A673 (cell line): Measurements from ENCODE around the gene TOP3B. TPM values are rescaled to one million over a fixed set of nuclear protein-coding genes. Genes with fewer than 3 reads are reported as not detected.

Source experiments
- BruUV-seq: library from RNA; stranded (reverse); fragments of 400-500 nt; replicated peaks from 2 replicates; lab custom pipeline; 2021; lab: Mats Ljungman, UMichigan
- CTCF ChIA-PET: fragments of 300-600 bp; sonication (Branson Sonifier 250); formaldehyde crosslinking; loops from one replicate; lab custom pipeline; 2022; ENCODE audit warnings: antibody characterized with exemption; lab: Charles Lee
- POLR2A ChIA-PET: fragments of 300-600 bp; sonication (Branson Sonifier 250); formaldehyde crosslinking; loops from one replicate; lab custom pipeline; 2022; ENCODE audit warnings: antibody characterized with exemption; ENCODE audit not compliant: low non-redundant PET; lab: Charles Lee
- DNase-seq: peaks from one replicate; pipeline ENCODE4 v3.0.0-alpha.2; 2015; ENCODE audit warnings: low spot score
- H3K27ac ChIP-seq: fragments of 200-600 bp; sonication (generic); 2 replicates; pipeline ENCODE4 v1.5.1; 2016; ENCODE audit warnings: mixed run types, low read depth, mild to moderate bottlenecking, mixed read lengths, antibody characterized with exemption, low read length; ENCODE audit not compliant: poor library complexity, severe bottlenecking
- H3K27me3 ChIP-seq: fragments of 200-600 bp; sonication (generic); replicated peaks from 2 replicates; pipeline ENCODE4 v1.6.1; 2017; ENCODE audit warnings: mixed run types, low read depth, mild to moderate bottlenecking, mixed read lengths, antibody characterized with exemption, low read length; ENCODE audit not compliant: insufficient read depth, poor library complexity
- H3K36me3 ChIP-seq: fragments of 200-600 bp; sonication (generic); 2 replicates; pipeline ENCODE4 v1.6.1; 2016; ENCODE audit warnings: mixed run types, mild to moderate bottlenecking, mixed read lengths, antibody characterized with exemption, low read length; ENCODE audit not compliant: insufficient read depth, poor library complexity, severe bottlenecking
- H3K4me1 ChIP-seq: fragments of 200-600 bp; sonication (generic); 2 replicates; pipeline ENCODE4 v1.6.1; 2017; ENCODE audit warnings: mixed run types, mild to moderate bottlenecking, mixed read lengths, antibody characterized with exemption, low read length; ENCODE audit not compliant: insufficient read depth, poor library complexity, severe bottlenecking
- H3K4me3 ChIP-seq: fragments of 200-600 bp; sonication (generic); 2 replicates; pipeline ENCODE4 v1.5.1; 2016; ENCODE audit warnings: low read depth, mixed run types, mild to moderate bottlenecking, mixed read lengths, low read length; ENCODE audit not compliant: poor library complexity, severe bottlenecking
- H3K9me3 ChIP-seq: fragments of 200-600 bp; sonication (generic); 2 replicates; pipeline ENCODE4 v1.6.1; 2016; ENCODE audit warnings: mixed run types, low read depth, mild to moderate bottlenecking, mixed read lengths, antibody characterized with exemption, low read length; ENCODE audit not compliant: poor library complexity, severe bottlenecking
- EZH2 ChIP-seq: fragments of 200-600 bp; sonication (generic); IDR thresholded peaks from 2 replicates; pipeline ENCODE4 v1.6.1; 2017; ENCODE audit warnings: borderline replicate concordance, low read depth, mild to moderate bottlenecking, mixed read lengths, antibody characterized with exemption, low read length; ENCODE audit not compliant: poor library complexity, severe bottlenecking
- intact Hi-C: fragments of 100-400 bp; cut with micrococcal nuclease; formaldehyde crosslinking; loops from one replicate; pipeline ENCODE4 v1.10.0; 2022; ENCODE audit not compliant: unreplicated experiment
- total RNA-seq: library from RNA; stranded (reverse); gene quantifications from 2 replicates; pipeline ENCODE4 v1.2.3, GENCODE V29; 2021
- TF ChIP-seq, protein P1 (sequence below): fragments of 300-800, 200-600 bp; sonication (generic); conservative IDR thresholded peaks from 2 replicates; pipeline ENCODE4 v1.5.1; 2017; ENCODE audit warnings: low read depth, mild to moderate bottlenecking, antibody characterized with exemption, low read length, moderate library complexity, mixed read lengths

Gene TOP3B
- total RNA-seq, 1 experiment from 2014 or later, result 60.2 TPM

GRCh38 chr22:21974058-21974649, 8.4 kb downstream of the TOP3B start:
- POLR2A ChIA-PET, result no interaction called here

GRCh38 chr22:21972806-21973205, 9.8 kb downstream of the TOP3B start:
- Histone ChIP-seq H3K9me3 (no peaks in the 10 kb centered on the region), H3K36me3 (peaks cover 56% of the 10 kb centered on the region), H3K27me3 (no peaks in the 10 kb centered on the region), H3K4me1 (no peaks in the 10 kb centered on the region), H3K27ac (no peak overlapping the region), H3K4me3 (no peak overlapping the region)
- intact Hi-C loops, result no loop called here
- no peak for DNase-seq
- CTCF ChIA-PET, result interaction anchor here (0.6 to 1.1 kb wide), 8 partner anchors 10 to 476 kb away, joined by 3 to 5 read pairs (median 3); partner anchors contain the start of genes PPM1F and TOP3B
- TF ChIP-seq, protein P1, sequence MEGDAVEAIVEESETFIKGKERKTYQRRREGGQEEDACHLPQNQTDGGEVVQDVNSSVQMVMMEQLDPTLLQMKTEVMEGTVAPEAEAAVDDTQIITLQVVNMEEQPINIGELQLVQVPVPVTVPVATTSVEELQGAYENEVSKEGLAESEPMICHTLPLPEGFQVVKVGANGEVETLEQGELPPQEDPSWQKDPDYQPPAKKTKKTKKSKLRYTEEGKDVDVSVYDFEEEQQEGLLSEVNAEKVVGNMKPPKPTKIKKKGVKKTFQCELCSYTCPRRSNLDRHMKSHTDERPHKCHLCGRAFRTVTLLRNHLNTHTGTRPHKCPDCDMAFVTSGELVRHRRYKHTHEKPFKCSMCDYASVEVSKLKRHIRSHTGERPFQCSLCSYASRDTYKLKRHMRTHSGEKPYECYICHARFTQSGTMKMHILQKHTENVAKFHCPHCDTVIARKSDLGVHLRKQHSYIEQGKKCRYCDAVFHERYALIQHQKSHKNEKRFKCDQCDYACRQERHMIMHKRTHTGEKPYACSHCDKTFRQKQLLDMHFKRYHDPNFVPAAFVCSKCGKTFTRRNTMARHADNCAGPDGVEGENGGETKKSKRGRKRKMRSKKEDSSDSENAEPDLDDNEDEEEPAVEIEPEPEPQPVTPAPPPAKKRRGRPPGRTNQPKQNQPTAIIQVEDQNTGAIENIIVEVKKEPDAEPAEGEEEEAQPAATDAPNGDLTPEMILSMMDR, result no peak
- TF ChIP-seq EZH2, result no peak
- POLR2A ChIA-PET, result no interaction called here
- no TSS peak for BruUV-seq

More at GRCh38 chr22:21974058-21974649, 8.4 kb downstream of the TOP3B start:
- no peak for TF ChIP-seq EZH2
- TF ChIP-seq, protein P1, result no peak
- intact Hi-C loops, result no loop called here
- no TSS peak for BruUV-seq
- Histone ChIP-seq H3K27ac (no peak overlapping the region), H3K4me3 (no peak overlapping the region), H3K4me1 (no peaks in the 10 kb centered on the region), H3K36me3 (peaks cover 48% of the 10 kb centered on the region), H3K9me3 (no peaks in the 10 kb centered on the region), H3K27me3 (no peaks in the 10 kb centered on the region)
- DNase-seq, result no peak
- CTCF ChIA-PET, result no interaction called here

- no peak for TF ChIP-seq EZH2
- TF ChIP-seq, protein P1, result peak; percentile 92
- CTCF ChIA-PET, result interaction anchor here (0.6 to 1.1 kb wide), 8 partner anchors 10 to 477 kb away, joined by 3 to 5 read pairs (median 4); partner anchors contain the start of genes PPM1F and TOP3B
- BruUV-seq, result no TSS peak
Measured at GRCh38 chr22:21972293-21972779, 10.3 kb downstream of the TOP3B start.

More at GRCh38 chr22:21972293-21972779, 10.3 kb downstream of the TOP3B start:
- Histone ChIP-seq H3K27me3 (no peaks in the 10 kb centered on the region), H3K27ac (no peak overlapping the region), H3K36me3 (peaks cover 56% of the 10 kb centered on the region), H3K4me1 (no peaks in the 10 kb centered on the region), H3K9me3 (no peaks in the 10 kb centered on the region), H3K4me3 (no peak overlapping the region)
- intact Hi-C loops, result no loop called here
- POLR2A ChIA-PET, result no interaction called here
- DNase-seq, result peak; percentile 50
